Hepatocyte (in vitro differentiated cells): ENCODE measurements around the gene NAP1L1. TPM values are rescaled to one million over a fixed set of nuclear protein-coding genes. Genes with fewer than 3 reads are reported as not detected.

ENCODE experiments used
- DNase-seq: peaks from one replicate; pipeline ENCODE4 v3.0.0-alpha.2; 2016; ENCODE audit warnings: low spot score
- H2AFZ ChIP-seq: fragments of 200-600 bp; sonication (generic); 2 replicates; pipeline ENCODE4 v1.6.0; 2016; ENCODE audit warnings: antibody characterized with exemption, mild to moderate bottlenecking
- H3K27ac ChIP-seq: fragments of 200-600 bp; sonication (generic); 2 replicates; pipeline ENCODE4 v1.5.1; 2016; ENCODE audit warnings: mild to moderate bottlenecking
- H3K27me3 ChIP-seq: fragments of 200-600 bp; sonication (generic); 2 replicates; pipeline ENCODE4 v1.6.1; 2016
- H3K36me3 ChIP-seq: fragments of 200-600 bp; sonication (generic); replicated peaks from 2 replicates; pipeline ENCODE4 v1.5.1; 2016; ENCODE audit warnings: low read depth; ENCODE audit not compliant: insufficient read depth
- H3K4me1 ChIP-seq: fragments of 200-600 bp; sonication (generic); 2 replicates; pipeline ENCODE4 v1.5.1; 2016; ENCODE audit warnings: mild to moderate bottlenecking, moderate library complexity; ENCODE audit not compliant: insufficient read depth
- H3K4me2 ChIP-seq: fragments of 200-600 bp; sonication (generic); 2 replicates; pipeline ENCODE4 v1.6.0; 2016
- H3K4me3 ChIP-seq: fragments of 200-600 bp; sonication (generic); 2 replicates; pipeline ENCODE4 v1.5.1; 2016; ENCODE audit warnings: mild to moderate bottlenecking
- H3K79me2 ChIP-seq: fragments of 200-600 bp; sonication (generic); 2 replicates; pipeline ENCODE4 v1.6.0; 2017; ENCODE audit warnings: mild to moderate bottlenecking
- H3K9me2 ChIP-seq: fragments of 200-600 bp; sonication (generic); replicated peaks from 2 replicates; pipeline ENCODE4 v1.6.0; 2017; ENCODE audit warnings: mild to moderate bottlenecking; ENCODE audit not compliant: insufficient read depth
- H3K9me3 ChIP-seq: fragments of 200-600 bp; sonication (generic); 2 replicates; pipeline ENCODE4 v1.5.1; 2016; ENCODE audit warnings: low read depth, mild to moderate bottlenecking
- H4K20me1 ChIP-seq: fragments of 200-600 bp; sonication (generic); 2 replicates; pipeline ENCODE4 v1.6.0; 2016; ENCODE audit warnings: mild to moderate bottlenecking; ENCODE audit not compliant: insufficient read depth, poor library complexity, severe bottlenecking
- EZH2 ChIP-seq: fragments of 200-600 bp; sonication (generic); IDR thresholded peaks from 2 replicates; pipeline ENCODE4 v1.6.1; 2016; ENCODE audit warnings: antibody characterized with exemption, mild to moderate bottlenecking, borderline replicate concordance
- EZH2phosphoT487 ChIP-seq: fragments of 200-600 bp; sonication (generic); IDR thresholded peaks from one replicate; pipeline ENCODE4 v1.6.1; 2018; ENCODE audit warnings: antibody characterized with exemption, mild to moderate bottlenecking, low read depth, moderate library complexity; ENCODE audit not compliant: unreplicated experiment, severe bottlenecking
- WGBS: methylation state at CpG from one replicate; pipeline ENCODE4 v1.1.6; 2016; ENCODE audit warnings: low lambda C conversion rate; ENCODE audit errors: missing lambda C conversion rate; 5-methylcytosine and 5-hydroxymethylcytosine counted together
- polyA plus RNA-seq: library from polyadenylated mRNA; unstranded; fragments of >200 nt; fragmentation: Nextera tagmentation; extraction: Ambion mirVana; gene quantifications from 2 replicates; pipeline ENCODE4 v1.2.1, GENCODE V29; 2016
- total RNA-seq: library from RNA; depleted of rRNA; stranded (reverse); fragments of >200 nt; gene quantifications from 2 replicates; pipeline ENCODE4 v1.2.3, GENCODE V29; 2014
- TF ChIP-seq, protein P1 (sequence below): fragments of 200-600 bp; sonication (generic); IDR thresholded peaks from 2 replicates; pipeline ENCODE4 v1.5.1; 2016; ENCODE audit warnings: antibody characterized with exemption, mild to moderate bottlenecking; ENCODE audit not compliant: poor library complexity

Gene NAP1L1
- total and polyA plus RNA-seq, 2 experiments from 2014 or later: 117 to 352 TPM

- Histone ChIP-seq H3K9me2 (no peaks in the 10 kb centered on the region), H3K4me1 (peaks cover 12% of the 10 kb centered on the region), H3K9me3 (no peaks in the 10 kb centered on the region), H2AFZ (no peak overlapping the region), H3K27me3 (no peaks in the 10 kb centered on the region), H3K27ac (peak overlapping the region; percentile 21), H3K4me3 (no peak overlapping the region), H3K79me2 (no peaks in the 10 kb centered on the region), H3K4me2 (no peak overlapping the region), H4K20me1 (no peaks in the 10 kb centered on the region), H3K36me3 (no peaks in the 10 kb centered on the region)
- TF ChIP-seq, protein P1, sequence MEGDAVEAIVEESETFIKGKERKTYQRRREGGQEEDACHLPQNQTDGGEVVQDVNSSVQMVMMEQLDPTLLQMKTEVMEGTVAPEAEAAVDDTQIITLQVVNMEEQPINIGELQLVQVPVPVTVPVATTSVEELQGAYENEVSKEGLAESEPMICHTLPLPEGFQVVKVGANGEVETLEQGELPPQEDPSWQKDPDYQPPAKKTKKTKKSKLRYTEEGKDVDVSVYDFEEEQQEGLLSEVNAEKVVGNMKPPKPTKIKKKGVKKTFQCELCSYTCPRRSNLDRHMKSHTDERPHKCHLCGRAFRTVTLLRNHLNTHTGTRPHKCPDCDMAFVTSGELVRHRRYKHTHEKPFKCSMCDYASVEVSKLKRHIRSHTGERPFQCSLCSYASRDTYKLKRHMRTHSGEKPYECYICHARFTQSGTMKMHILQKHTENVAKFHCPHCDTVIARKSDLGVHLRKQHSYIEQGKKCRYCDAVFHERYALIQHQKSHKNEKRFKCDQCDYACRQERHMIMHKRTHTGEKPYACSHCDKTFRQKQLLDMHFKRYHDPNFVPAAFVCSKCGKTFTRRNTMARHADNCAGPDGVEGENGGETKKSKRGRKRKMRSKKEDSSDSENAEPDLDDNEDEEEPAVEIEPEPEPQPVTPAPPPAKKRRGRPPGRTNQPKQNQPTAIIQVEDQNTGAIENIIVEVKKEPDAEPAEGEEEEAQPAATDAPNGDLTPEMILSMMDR: no peak
- TF ChIP-seq EZH2phosphoT487 (no peak), EZH2 (no peak)
- WGBS: 56% methylated on average over 6 of the region's 6 CpGs
- peak; percentile 38 for DNase-seq
Measured at GRCh38 chr12:76010732-76011458, 73.6 kb downstream of the NAP1L1 start.

- no peaks in the 10 kb centered on the region for H3K79me2 ChIP-seq
- H4K20me1 ChIP-seq: no peaks in the 10 kb centered on the region
- no peaks in the 10 kb centered on the region for H3K27me3 ChIP-seq
- WGBS: 83% methylated on average over 3 of the region's 3 CpGs
- H3K4me1 ChIP-seq: peaks cover 12% of the 10 kb centered on the region
- no peaks in the 10 kb centered on the region for H3K9me3 ChIP-seq
- no peak for DNase-seq
- H3K9me2 ChIP-seq: no peaks in the 10 kb centered on the region
- H2AFZ ChIP-seq: no peak overlapping the region
- TF ChIP-seq EZH2 (no peak), EZH2phosphoT487 (no peak)
- TF ChIP-seq, protein P1: no peak
- no peak overlapping the region for H3K4me2 ChIP-seq
- H3K27ac ChIP-seq: no peak overlapping the region
- H3K36me3 ChIP-seq: no peaks in the 10 kb centered on the region
- no peak overlapping the region for H3K4me3 ChIP-seq
Measured at GRCh38 chr12:76008428-76008827, 76.1 kb downstream of the NAP1L1 start.

DNA sequence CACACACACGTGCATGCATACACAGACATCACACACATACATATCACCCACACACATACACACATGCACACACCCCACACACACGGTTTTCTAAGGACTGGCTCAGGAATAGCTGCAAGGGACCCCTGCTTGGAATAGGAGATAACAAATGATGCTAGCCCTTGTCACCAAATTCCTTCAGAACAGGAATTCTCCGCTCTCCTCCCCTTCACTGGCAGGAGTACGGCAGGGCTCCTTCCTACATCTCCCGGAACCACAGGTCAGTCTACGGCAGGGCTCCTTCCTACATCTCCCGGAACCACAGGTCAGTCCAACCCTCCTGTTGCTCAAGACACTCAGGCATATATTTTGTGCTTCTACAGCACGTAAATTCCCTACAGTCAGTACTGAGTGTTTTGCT lies 76.8 kb downstream of the NAP1L1 start:
- 81% methylated on average over 8 of the region's 8 CpGs for WGBS
- H3K79me2 ChIP-seq: no peaks in the 10 kb centered on the region
- H3K4me1 ChIP-seq: peaks cover 12% of the 10 kb centered on the region
- H4K20me1 ChIP-seq: no peaks in the 10 kb centered on the region
- no peak overlapping the region for H3K27ac ChIP-seq
- no peaks in the 10 kb centered on the region for H3K36me3 ChIP-seq
- no peak overlapping the region for H3K4me2 ChIP-seq
- H3K9me2 ChIP-seq: no peaks in the 10 kb centered on the region
- no peak for TF ChIP-seq EZH2
- TF ChIP-seq EZH2phosphoT487: no peak
- TF ChIP-seq, protein P1: no peak
- H3K4me3 ChIP-seq: no peak overlapping the region
- no peak overlapping the region for H2AFZ ChIP-seq
- no peaks in the 10 kb centered on the region for H3K27me3 ChIP-seq
- DNase-seq: no peak
- no peaks in the 10 kb centered on the region for H3K9me3 ChIP-seq
